HG02981 (cell line): Measurements from ENCODE around the gene FAT4.

Experiments
- ATAC-seq: cut with Tn5 transposase; IDR thresholded peaks from one replicate; pipeline ENCODE4 v1.9.1; 2021; ENCODE audit warnings: mild to moderate bottlenecking, moderate library complexity; ENCODE audit not compliant: unreplicated experiment

Gene FAT4

GRCh38 chr4:125316791-125317524, 2.2 kb downstream of the FAT4 start:
- ATAC-seq, result no peak

- no peak for ATAC-seq
These were observed 2.7 kb downstream of the FAT4 start for GRCh38 chr4:125317525-125317877.

- ATAC-seq, result no peak
These were observed 4.6 kb downstream of the FAT4 start for GRCh38 chr4:125319311-125319710.

GRCh38 chr4:125321709-125322365, 7.1 kb downstream of the FAT4 start:
- ATAC-seq, result no peak

- no peak for ATAC-seq
These were observed 7.6 kb downstream of the FAT4 start for GRCh38 chr4:125322366-125322730.

GRCh38 chr4:125323654-125324053, 8.9 kb downstream of the FAT4 start:
- no peak for ATAC-seq

GRCh38 chr4:125325733-125326132, 11.0 kb downstream of the FAT4 start:
- ATAC-seq, result no peak

- ATAC-seq, result no peak
These were observed 16.4 kb downstream of the FAT4 start for GRCh38 chr4:125331116-125331515.

GRCh38 chr4:125334926-125335325, 20.2 kb downstream of the FAT4 start:
- no peak for ATAC-seq

GRCh38 chr4:125338814-125339213, 24.1 kb downstream of the FAT4 start:
- no peak for ATAC-seq

GRCh38 chr4:125344198-125344597, 29.4 kb downstream of the FAT4 start:
- no peak for ATAC-seq

- ATAC-seq, result no peak
These were observed 31.9 kb downstream of the FAT4 start for GRCh38 chr4:125346616-125347015.

- ATAC-seq, result no peak
These were observed 35.8 kb downstream of the FAT4 start for GRCh38 chr4:125350470-125351135.

- ATAC-seq, result no peak
These were observed 37.8 kb downstream of the FAT4 start for GRCh38 chr4:125352521-125352920.

GRCh38 chr4:125353131-125353530, 38.4 kb downstream of the FAT4 start:
- no peak for ATAC-seq

- ATAC-seq, result no peak
These were observed 41.0 kb downstream of the FAT4 start for GRCh38 chr4:125355791-125356190.

GRCh38 chr4:125357675-125358074, 42.9 kb downstream of the FAT4 start:
- ATAC-seq, result no peak

- ATAC-seq, result no peak
These were observed 43.7 kb downstream of the FAT4 start for GRCh38 chr4:125358453-125358852.

- no peak for ATAC-seq
These were observed 44.6 kb downstream of the FAT4 start for GRCh38 chr4:125359363-125359762.

- ATAC-seq, result no peak
These were observed 45.3 kb downstream of the FAT4 start for GRCh38 chr4:125359960-125360634.

- no peak for ATAC-seq
These were observed 46.0 kb downstream of the FAT4 start for GRCh38 chr4:125360727-125361126.
